OCI-LY3 (cell line): ENCODE measurements around the gene CAMK2B.

Source experiments
- H2AFZ ChIP-seq: fragments of 200-600, 300-600 bp; shearing (Covaris generic); 2 replicates; pipeline ENCODE4 v1.6.0; 2014; ENCODE audit warnings: antibody characterized with exemption, low read depth, low read length
- H3K27ac ChIP-seq: fragments of 200-600, 300-600 bp; sonication (generic); 2 replicates; pipeline ENCODE4 v1.5.1; 2014; ENCODE audit warnings: mild to moderate bottlenecking, low read length, moderate library complexity, mixed read lengths
- H3K27me3 ChIP-seq: fragments of 200-600, 300-600 bp; sonication (generic); 2 replicates; pipeline ENCODE4 v1.6.1; 2014; ENCODE audit warnings: low read depth, low read length, mixed read lengths
- H3K36me3 ChIP-seq: fragments of 200-600, 300-600 bp; sonication (generic); replicated peaks from 2 replicates; pipeline ENCODE3; 2014; ENCODE audit warnings: low read depth, low read length, mixed read lengths
- H3K4me1 ChIP-seq: fragments of 300-600, 200-600 bp; sonication (generic); 2 replicates; pipeline ENCODE4 v1.6.1; 2014; ENCODE audit warnings: low read length, mixed read lengths
- H3K4me2 ChIP-seq: fragments of 200-600, 300-600 bp; sonication (generic); 2 replicates; pipeline ENCODE4 v1.6.1; 2014; ENCODE audit warnings: low read length, mixed read lengths
- H3K4me3 ChIP-seq: fragments of 300-600, 200-600 bp; sonication (generic); 2 replicates; pipeline ENCODE4 v1.5.1; 2014; ENCODE audit warnings: antibody characterized with exemption, mild to moderate bottlenecking, low read length, moderate library complexity
- H3K79me2 ChIP-seq: fragments of 300-600, 200-600 bp; shearing (Covaris generic); 2 replicates; pipeline ENCODE4 v1.6.1; 2014; ENCODE audit warnings: mild to moderate bottlenecking, low read length, mixed read lengths
- H3K9ac ChIP-seq: fragments of 300-600, 200-600 bp; shearing (Covaris generic); 2 replicates; pipeline ENCODE4 v1.6.0; 2014; ENCODE audit warnings: mild to moderate bottlenecking, low read length, moderate library complexity
- H3K9me3 ChIP-seq: fragments of 200-600, 300-600 bp; shearing (Covaris generic); 2 replicates; pipeline ENCODE4 v1.6.1; 2014; ENCODE audit warnings: low read length, mixed read lengths; ENCODE audit not compliant: insufficient read depth
- H4K20me1 ChIP-seq: fragments of 200-600, 300-600 bp; sonication (generic); 2 replicates; pipeline ENCODE4 v1.6.1; 2016; ENCODE audit warnings: low read length, mixed read lengths; ENCODE audit not compliant: insufficient read depth
- EZH2phosphoT487 ChIP-seq: fragments of 200-600 bp; shearing (Covaris generic); IDR thresholded peaks from 2 replicates; pipeline ENCODE4 v1.6.1; 2018; ENCODE audit warnings: antibody characterized with exemption, mixed run types, low read depth
- TF ChIP-seq, protein P1 (sequence below): fragments of 200-600, 300-600 bp; sonication (generic); IDR thresholded peaks from 2 replicates; pipeline ENCODE4 v1.5.1; 2014; ENCODE audit warnings: antibody characterized with exemption, low read length, low read depth

Gene CAMK2B

DNA sequence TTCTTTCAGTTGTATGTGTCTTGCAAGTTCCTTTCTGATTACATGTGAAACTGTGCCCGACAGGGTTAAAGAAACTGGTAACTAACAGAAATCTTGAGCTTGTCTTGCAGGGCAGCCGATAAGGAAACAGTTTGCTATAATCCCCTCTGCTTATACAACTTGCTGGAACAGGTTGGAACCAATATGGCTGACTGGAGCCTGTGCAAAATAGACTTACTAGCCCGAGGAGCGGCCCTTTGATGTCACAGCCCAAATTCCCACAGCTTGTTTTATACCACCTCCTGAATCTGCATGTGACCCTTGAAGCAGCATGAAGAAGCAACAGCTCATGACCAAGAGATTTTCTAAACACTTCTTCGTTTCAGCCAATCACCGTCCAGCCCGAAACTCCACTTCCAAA, 127.9 kb downstream of the CAMK2B start:
- H3K9ac ChIP-seq = no peak overlapping the region

DNA sequence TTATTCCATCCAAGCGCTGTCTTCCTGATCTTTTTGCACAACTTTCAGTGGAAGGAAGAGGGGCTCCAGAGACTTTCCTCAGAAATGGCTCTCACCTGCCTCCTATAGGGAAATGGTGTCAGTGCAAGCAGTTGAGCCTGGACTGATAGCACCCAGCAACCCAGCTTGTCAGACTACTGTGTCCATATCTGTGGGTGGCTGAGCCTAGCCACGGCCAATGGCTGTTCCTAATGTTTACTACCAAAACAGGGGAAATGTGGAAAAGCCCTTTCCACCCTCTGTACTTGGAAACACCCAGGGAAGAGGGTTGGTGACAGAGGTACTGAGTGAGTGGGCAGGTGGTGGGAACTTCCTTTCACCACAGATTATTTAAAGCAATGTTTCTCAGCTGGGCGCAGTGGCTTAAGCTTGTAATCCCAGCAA, 128.9 kb downstream of the CAMK2B start:
- Histone ChIP-seq H3K4me2 (0 out of 2 replicates have a peak overlapping the region, but pooled peaks have one; percentile 8), H3K79me2 (peaks cover 7% of the 10 kb centered on the region), H3K4me3 (no peak overlapping the region), H3K27ac (no peak overlapping the region), H3K9ac (no peak overlapping the region), H2AFZ (peak overlapping the region; percentile 43; the same call in 1 of the 2 replicates), H3K36me3 (no peaks in the 10 kb centered on the region), H3K4me1 (peaks cover 9% of the 10 kb centered on the region; the same call in 1 of the 2 replicates), H3K27me3 (peaks cover 2% of the 10 kb centered on the region; the same call in 1 of the 2 replicates), H3K9me3 (no peaks in the 10 kb centered on the region), H4K20me1 (no peaks in the 10 kb centered on the region)
- TF ChIP-seq EZH2phosphoT487 = no peak
- TF ChIP-seq, protein P1, sequence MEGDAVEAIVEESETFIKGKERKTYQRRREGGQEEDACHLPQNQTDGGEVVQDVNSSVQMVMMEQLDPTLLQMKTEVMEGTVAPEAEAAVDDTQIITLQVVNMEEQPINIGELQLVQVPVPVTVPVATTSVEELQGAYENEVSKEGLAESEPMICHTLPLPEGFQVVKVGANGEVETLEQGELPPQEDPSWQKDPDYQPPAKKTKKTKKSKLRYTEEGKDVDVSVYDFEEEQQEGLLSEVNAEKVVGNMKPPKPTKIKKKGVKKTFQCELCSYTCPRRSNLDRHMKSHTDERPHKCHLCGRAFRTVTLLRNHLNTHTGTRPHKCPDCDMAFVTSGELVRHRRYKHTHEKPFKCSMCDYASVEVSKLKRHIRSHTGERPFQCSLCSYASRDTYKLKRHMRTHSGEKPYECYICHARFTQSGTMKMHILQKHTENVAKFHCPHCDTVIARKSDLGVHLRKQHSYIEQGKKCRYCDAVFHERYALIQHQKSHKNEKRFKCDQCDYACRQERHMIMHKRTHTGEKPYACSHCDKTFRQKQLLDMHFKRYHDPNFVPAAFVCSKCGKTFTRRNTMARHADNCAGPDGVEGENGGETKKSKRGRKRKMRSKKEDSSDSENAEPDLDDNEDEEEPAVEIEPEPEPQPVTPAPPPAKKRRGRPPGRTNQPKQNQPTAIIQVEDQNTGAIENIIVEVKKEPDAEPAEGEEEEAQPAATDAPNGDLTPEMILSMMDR = peak; percentile 89

More for the DNA sequence above, 127.9 kb downstream of the CAMK2B start:
- no peaks in the 10 kb centered on the region for H4K20me1 ChIP-seq
- H3K4me3 ChIP-seq = no peak overlapping the region
- peaks cover 17% of the 10 kb centered on the region for H3K79me2 ChIP-seq
- no peaks in the 10 kb centered on the region for H3K36me3 ChIP-seq
- H3K4me1 ChIP-seq = peaks cover 18% of the 10 kb centered on the region
- no peak overlapping the region for H3K27ac ChIP-seq
- no peaks in the 10 kb centered on the region for H3K9me3 ChIP-seq
- H3K4me2 ChIP-seq = no peak overlapping the region
- H3K27me3 ChIP-seq = 0 out of 2 replicates have a peak, but pooled peaks cover 2% of the 10 kb centered on the region
- no peak overlapping the region for H2AFZ ChIP-seq
- TF ChIP-seq, protein P1 = no peak
- no peak for TF ChIP-seq EZH2phosphoT487

GRCh38 chr7:44195889-44196288, 129.5 kb downstream of the CAMK2B start:
- no peak overlapping the region for H3K27ac ChIP-seq
- peaks cover 9% of the 10 kb centered on the region; the same call in 1 of the 2 replicates for H3K4me1 ChIP-seq
- H3K27me3 ChIP-seq = peaks cover 2% of the 10 kb centered on the region; the same call in 1 of the 2 replicates
- H2AFZ ChIP-seq = peak overlapping the region; percentile 43; the same call in 1 of the 2 replicates
- no peak overlapping the region for H3K4me3 ChIP-seq
- H4K20me1 ChIP-seq = no peaks in the 10 kb centered on the region
- H3K79me2 ChIP-seq = peaks cover 1% of the 10 kb centered on the region
- TF ChIP-seq, protein P1 = no peak
- no peak for TF ChIP-seq EZH2phosphoT487
- H3K9ac ChIP-seq = no peak overlapping the region
- no peaks in the 10 kb centered on the region for H3K36me3 ChIP-seq
- no peaks in the 10 kb centered on the region for H3K9me3 ChIP-seq
- H3K4me2 ChIP-seq = no peak overlapping the region

DNA sequence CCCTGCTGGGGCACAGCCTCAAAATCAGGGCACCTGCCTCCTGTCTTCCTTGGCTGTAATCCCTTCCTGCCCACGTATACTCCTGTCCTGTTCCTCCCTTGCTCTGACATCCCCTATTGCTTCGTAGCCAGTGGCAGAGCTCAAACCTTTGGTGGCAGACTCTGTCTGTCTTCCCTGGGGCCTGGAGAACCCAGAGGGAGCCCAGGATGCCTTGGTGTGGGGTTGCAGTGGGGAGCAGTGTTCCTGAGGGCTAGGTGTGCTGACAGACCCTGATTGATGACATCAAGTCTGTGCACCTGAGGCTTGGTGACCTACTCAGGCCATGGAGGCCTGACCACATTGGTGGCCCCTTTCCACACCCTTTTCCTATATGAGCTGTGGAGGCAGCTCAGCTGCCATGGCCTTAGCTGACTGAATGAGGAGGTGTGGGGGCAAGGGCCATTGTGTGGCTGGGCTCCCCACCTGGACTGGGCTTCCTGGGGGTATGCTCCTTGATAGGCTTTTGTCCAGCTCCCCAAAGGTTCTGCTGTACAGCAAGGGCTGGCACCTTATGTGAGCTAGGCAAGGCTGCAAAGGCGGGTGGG, 130.7 kb downstream of the CAMK2B start:
- H2AFZ ChIP-seq = no peak overlapping the region
- peaks cover 2% of the 10 kb centered on the region; the same call in 1 of the 2 replicates for H3K27me3 ChIP-seq
- H3K27ac ChIP-seq = no peak overlapping the region
- H3K9ac ChIP-seq = no peak overlapping the region
- H4K20me1 ChIP-seq = no peaks in the 10 kb centered on the region
- no peaks in the 10 kb centered on the region for H3K79me2 ChIP-seq
- no peak overlapping the region for H3K4me3 ChIP-seq
- TF ChIP-seq, protein P1 = no peak
- no peak for TF ChIP-seq EZH2phosphoT487
- no peaks in the 10 kb centered on the region for H3K36me3 ChIP-seq
- H3K9me3 ChIP-seq = no peaks in the 10 kb centered on the region
- peaks cover 9% of the 10 kb centered on the region; the same call in 1 of the 2 replicates for H3K4me1 ChIP-seq
- H3K4me2 ChIP-seq = no peak overlapping the region
